Activated CD8-positive, alpha-beta T cell treated with anti-CD3 and anti-CD28 coated beads for 36 hours (primary cell): ENCODE results near the gene TTLL3. TPM values are rescaled to one million over a fixed set of nuclear protein-coding genes. Genes with fewer than 3 reads are reported as not detected.
"Not testable (repeated sequence)": the region's sequence is repeated elsewhere in the genome, so short reads cannot be mapped to it uniquely, and the experiment has no call there.

Experiments
- ATAC-seq: fragments of 200-7000 bp; cut with Tn5 transposase; one replicate; pipeline ENCODE4 v1.10.0; 2021; ENCODE audit warnings: mild to moderate bottlenecking, moderate library complexity
- CTCF ChIA-PET: fragments of 350-600 bp; sonication (Branson Sonifier 250); formaldehyde crosslinking; loops from one replicate; lab custom pipeline; 2021; ENCODE audit warnings: antibody characterized with exemption; lab: Charles Lee
- POLR2A ChIA-PET: fragments of 350-600 bp; sonication (Branson Sonifier 250); formaldehyde crosslinking; loops from one replicate; lab custom pipeline; 2021; ENCODE audit warnings: antibody characterized with exemption; lab: Charles Lee
- DNase-seq: peaks from one replicate; pipeline ENCODE4 v3.0.0-alpha.2; 2020
- H3K27ac Mint-ChIP-seq: one replicate; pipeline ENCODE4 v1.8.0; 2021; ENCODE audit warnings: mild to moderate bottlenecking, mixed read lengths
- H3K27me3 Mint-ChIP-seq: one replicate; pipeline ENCODE4 v1.8.0; 2021; ENCODE audit warnings: mixed read lengths
- H3K36me3 Mint-ChIP-seq: one replicate; pipeline ENCODE4 v1.8.0; 2021; ENCODE audit warnings: low read depth, mixed read lengths
- H3K4me1 Mint-ChIP-seq: one replicate; pipeline ENCODE4 v1.8.0; 2021; ENCODE audit warnings: low read depth, mixed read lengths
- H3K4me3 Mint-ChIP-seq: one replicate; pipeline ENCODE4 v1.8.0; 2021; ENCODE audit warnings: mild to moderate bottlenecking, moderate library complexity, mixed read lengths
- H3K9me3 Mint-ChIP-seq: one replicate; pipeline ENCODE4 v1.8.0; 2021; ENCODE audit warnings: mixed read lengths
- CTCF ChIP-seq: fragments of 200-600 bp; IDR thresholded peaks from one replicate; pipeline ENCODE4 v1.8.0; 2022; ENCODE audit warnings: antibody characterized with exemption, mild to moderate bottlenecking
- intact Hi-C: fragments of 100-400 bp; cut with micrococcal nuclease; formaldehyde crosslinking; loops from one replicate; pipeline ENCODE4 v1.10.0; 2022
- total RNA-seq, 2 experiments: library from RNA; stranded (reverse); gene quantifications; one replicate each; pipeline ENCODE4 v1.2.3, GENCODE V29; 2021

Gene TTLL3
- total RNA-seq, 2 experiments from 2014 or later = 52.4 to 61.1 TPM

- POLR2A ChIA-PET = no interaction called here
- ATAC-seq = no peak
Measured at GRCh38 chr3:9864200-9864927, 54.3 kb downstream of the TTLL3 start.

DNA sequence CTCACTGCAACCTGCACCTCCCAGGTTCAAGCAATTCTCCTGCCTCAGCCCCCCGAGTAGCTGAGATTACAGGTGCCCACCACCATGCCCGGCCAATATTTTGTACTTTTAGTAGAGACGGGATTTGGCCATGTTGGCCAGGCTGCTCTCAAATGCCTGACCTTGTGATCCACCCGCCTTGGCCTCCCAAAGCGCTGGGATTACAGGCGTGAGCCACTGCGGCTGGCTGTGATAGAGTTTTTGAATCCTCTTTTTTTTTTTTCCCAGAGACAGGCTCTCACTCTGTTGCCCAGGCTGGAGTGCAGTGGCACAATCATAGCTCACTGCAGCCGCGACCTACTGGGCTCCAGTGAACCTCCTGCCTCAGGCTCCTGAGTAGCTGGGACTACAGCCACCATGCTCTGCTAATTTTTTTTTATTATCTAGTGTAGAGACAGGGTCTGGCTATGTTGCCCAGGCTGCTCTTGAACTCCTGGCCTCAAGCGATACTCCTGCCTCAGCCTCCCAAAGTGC lies 55.1 kb downstream of the TTLL3 start:
- CTCF ChIA-PET = interaction anchor here (1.1 to 1.4 kb wide), 2 partner anchors 56 to 64 kb away, joined by 3 read pairs; no protein-coding TSS in a partner anchor

More at GRCh38 chr3:9864200-9864927, 54.3 kb downstream of the TTLL3 start:
- no peak for TF ChIP-seq CTCF
- Mint-ChIP-seq H3K27ac (no peak overlapping the region), H3K36me3 (no peaks in the 10 kb centered on the region), H3K9me3 (no peaks in the 10 kb centered on the region), H3K4me3 (no peak overlapping the region), H3K4me1 (no peaks in the 10 kb centered on the region), H3K27me3 (peaks cover 7% of the 10 kb centered on the region)
- intact Hi-C loops = no loop called here
- DNase-seq = no peak
- CTCF ChIA-PET = interaction anchor here (0.9 to 1.4 kb wide), 4 partner anchors 65 to 82 kb away, joined by 3 read pairs; partner anchors contain the start of gene CRELD1

DNA sequence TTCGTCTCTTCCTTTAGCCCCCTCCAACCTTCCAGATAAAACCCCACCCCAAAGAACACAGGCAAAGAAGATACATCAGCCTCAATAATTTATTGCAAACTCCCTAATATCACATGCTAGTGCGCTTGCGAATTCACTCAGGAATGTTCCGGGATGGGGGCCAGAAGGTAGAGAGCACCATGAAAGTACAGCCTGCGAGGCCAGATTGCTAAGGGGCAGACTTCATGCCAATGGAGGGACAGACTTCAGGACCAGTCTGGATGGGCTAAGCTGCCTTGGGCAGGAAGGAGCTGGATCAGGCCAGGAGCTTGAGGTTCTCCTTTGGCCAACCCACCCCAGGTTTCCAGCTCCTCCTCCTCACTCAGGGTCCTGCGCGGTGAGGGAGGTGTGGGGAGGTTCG lies 56.6 kb downstream of the TTLL3 start:
- no peak for ATAC-seq
- POLR2A ChIA-PET = interaction anchor here (0.8 kb wide), 2 partner anchors 13 to 67 kb away, joined by 3 read pairs; partner anchors contain the start of genes CIDEC and CRELD1
- CTCF ChIA-PET = interaction anchor here (1.2 kb wide), 1 partner anchor 139 kb away, joined by 3 read pairs; no protein-coding TSS in a partner anchor
- no peak for DNase-seq
- Mint-ChIP-seq H3K27ac (no peak overlapping the region), H3K36me3 (no peaks in the 10 kb centered on the region), H3K27me3 (peaks cover 7% of the 10 kb centered on the region), H3K4me1 (no peaks in the 10 kb centered on the region), H3K9me3 (no peaks in the 10 kb centered on the region), H3K4me3 (no peak overlapping the region)
- TF ChIP-seq CTCF = no peak
- intact Hi-C loops = no loop called here

More for the DNA sequence above, 55.1 kb downstream of the TTLL3 start:
- POLR2A ChIA-PET, DNase-seq, H3K4me3 Mint-ChIP-seq, H3K36me3 Mint-ChIP-seq, H3K9me3 Mint-ChIP-seq, H3K27me3 Mint-ChIP-seq, ATAC-seq, intact Hi-C loops, H3K27ac Mint-ChIP-seq, H3K4me1 Mint-ChIP-seq: not testable (repeated sequence)

- no peaks in the 10 kb centered on the region for H3K4me1 Mint-ChIP-seq
- intact Hi-C loops = no loop called here
- TF ChIP-seq CTCF = no peak
- ATAC-seq = no peak
- no peaks in the 10 kb centered on the region for H3K9me3 Mint-ChIP-seq
- ChIA-PET POLR2A (interaction anchor here (0.8 kb wide), 2 partner anchors 13 to 66 kb away, joined by 3 read pairs; partner anchors contain the start of genes CIDEC and CRELD1), CTCF (no interaction called here)
- no peak overlapping the region for H3K4me3 Mint-ChIP-seq
- H3K27me3 Mint-ChIP-seq = peaks cover 3% of the 10 kb centered on the region
- no peak for DNase-seq
- no peaks in the 10 kb centered on the region for H3K36me3 Mint-ChIP-seq
- H3K27ac Mint-ChIP-seq = no peak overlapping the region
Measured at GRCh38 chr3:9867106-9867505, 57.0 kb downstream of the TTLL3 start.

DNA sequence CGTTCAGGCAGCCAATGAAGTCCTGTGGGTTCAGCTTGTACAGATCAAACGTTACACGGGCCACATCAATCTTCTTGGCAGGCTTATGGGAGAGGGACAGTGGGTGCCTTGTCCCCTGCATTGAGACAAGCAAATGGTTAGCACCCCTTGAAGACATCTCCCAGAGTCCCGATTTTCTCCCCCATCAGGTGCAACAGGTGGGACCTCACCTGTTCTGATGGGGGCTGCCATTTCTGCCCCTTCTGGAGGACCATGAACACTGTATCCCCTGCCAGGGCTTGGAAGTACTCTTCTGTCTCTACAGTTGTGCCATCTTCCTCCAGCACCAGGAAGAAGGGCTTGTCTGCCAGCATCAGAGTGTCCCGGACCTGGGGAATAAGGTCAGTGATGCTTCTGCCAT lies 59.9 kb downstream of the TTLL3 start:
- no peak overlapping the region for H3K27ac Mint-ChIP-seq
- no peak for TF ChIP-seq CTCF
- no peaks in the 10 kb centered on the region for H3K4me1 Mint-ChIP-seq
- DNase-seq = no peak
- intact Hi-C loops = no loop called here
- H3K4me3 Mint-ChIP-seq = no peak overlapping the region
- H3K27me3 Mint-ChIP-seq = no peaks in the 10 kb centered on the region
- H3K36me3 Mint-ChIP-seq = no peaks in the 10 kb centered on the region
- ChIA-PET POLR2A (no interaction called here), CTCF (interaction anchor here (1.1 kb wide), 1 partner anchor 12 kb away, joined by 3 read pairs; no protein-coding TSS in a partner anchor)
- ATAC-seq = no peak
- no peaks in the 10 kb centered on the region for H3K9me3 Mint-ChIP-seq
